T-helper 17 cell (primary cell): ENCODE measurements around the gene SLC10A3. TPM values are rescaled to one million over a fixed set of nuclear protein-coding genes. Genes with fewer than 3 reads are reported as not detected.

ENCODE experiments used
- ATAC-seq: fragments of 150-1000 bp; cut with Tn5 transposase; 2 replicates; pipeline ENCODE4 v1.10.0; 2021; ENCODE audit warnings: mild to moderate bottlenecking, moderate library complexity
- DNase-seq, 3 donors: peaks; one replicate each; pipeline versions ENCODE4 v3.0.0 to v3.0.0-alpha.2; 2020 to 2021
- H3K9me3 ChIP-seq: one replicate; pipeline ENCODE4 v1.7.0; 2013; ENCODE audit warnings: low read length, mild to moderate bottlenecking; ENCODE audit not compliant: control insufficient read depth, poor library complexity, severe bottlenecking
- H3K27ac Mint-ChIP-seq: one replicate; pipeline ENCODE4 v1.8.0; 2022; ENCODE audit warnings: mild to moderate bottlenecking, moderate library complexity, mixed read lengths
- H3K27me3 Mint-ChIP-seq: one replicate; pipeline ENCODE4 v1.8.0; 2022; ENCODE audit warnings: mixed read lengths
- H3K36me3 Mint-ChIP-seq: one replicate; pipeline ENCODE4 v1.8.0; 2022; ENCODE audit warnings: low read depth, mixed read lengths
- H3K4me1 Mint-ChIP-seq: one replicate; pipeline ENCODE4 v1.8.0; 2022; ENCODE audit warnings: mild to moderate bottlenecking, mixed read lengths
- H3K4me3 Mint-ChIP-seq: one replicate; pipeline ENCODE4 v1.8.0; 2022; ENCODE audit warnings: mild to moderate bottlenecking, moderate library complexity, mixed read lengths
- total RNA-seq, 4 donors: library from RNA in 2 of 4; stranded (reverse) in 2 of 4; gene quantifications; one replicate each; pipeline ENCODE4 v1.2.3 and lab custom pipeline; 2022 to 2026

SLC10A3 gene
- total RNA-seq, 2 donors from 2014 or later = 23.9 to 29.5 TPM

DNA sequence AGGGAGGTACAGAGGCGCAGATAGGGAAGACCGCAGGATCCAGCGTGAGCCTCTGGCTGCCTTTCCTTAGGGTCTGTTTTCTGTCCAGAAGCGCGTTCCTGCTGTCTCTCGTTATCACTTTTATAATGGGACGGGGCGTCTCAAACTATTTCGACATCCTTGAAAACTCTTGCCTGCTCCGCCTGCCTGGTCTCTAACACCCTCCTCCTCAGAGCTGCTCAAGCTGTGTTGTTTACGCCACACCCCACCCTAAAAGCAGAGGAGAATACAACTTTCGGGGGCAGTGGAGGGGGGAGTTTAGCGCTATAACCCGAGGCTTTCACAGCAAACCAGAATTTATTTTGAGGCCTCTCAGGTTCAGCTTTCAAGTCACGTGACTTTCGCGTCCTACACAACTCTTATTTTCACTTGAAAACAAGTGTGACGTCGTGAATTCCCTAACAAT lies 26.2 kb upstream of the SLC10A3 start:
- peak; percentile 22 for ATAC-seq
- Mint-ChIP-seq H3K27me3 (no peaks in the 10 kb centered on the region), H3K4me3 (peak overlapping the region; percentile 88), H3K27ac (peak overlapping the region; percentile 61), H3K4me1 (peaks cover 15% of the 10 kb centered on the region), H3K36me3 (no peaks in the 10 kb centered on the region)
- no peaks in the 10 kb centered on the region for H3K9me3 ChIP-seq
- no peak for DNase-seq

DNA sequence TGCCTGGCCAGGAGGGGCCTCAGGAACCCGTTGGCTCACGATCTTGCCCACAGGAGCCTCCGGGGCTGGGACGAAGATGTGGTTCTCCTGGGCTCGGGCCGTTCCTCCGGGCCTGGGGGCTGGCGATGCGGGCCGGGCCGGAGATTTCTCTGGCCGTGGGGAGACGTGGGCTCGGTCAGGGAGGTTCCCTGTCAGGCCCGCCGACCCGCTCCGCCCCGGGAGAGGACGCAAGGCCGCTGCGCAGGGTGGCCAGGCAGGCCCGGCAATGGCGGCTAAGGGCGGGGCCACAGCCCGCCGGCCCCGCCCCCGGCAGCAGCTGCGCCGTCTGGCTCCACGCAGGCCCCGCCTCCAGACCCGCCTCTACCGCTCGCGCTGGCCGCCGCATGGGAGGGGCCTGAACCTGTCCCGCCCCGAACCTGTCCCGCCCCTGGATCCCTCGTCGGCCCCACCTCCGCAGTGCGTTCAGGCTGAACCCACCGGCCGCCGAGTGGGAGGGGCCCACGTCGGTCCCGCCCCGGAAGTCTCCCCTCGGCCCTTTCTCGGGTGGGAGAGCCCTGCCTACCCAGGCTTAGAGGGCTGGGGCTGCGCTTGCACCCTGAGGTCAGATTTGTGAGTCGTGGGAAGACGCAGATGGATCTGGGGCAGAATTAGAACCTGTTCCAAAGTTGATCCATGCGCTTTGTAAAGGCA lies 25.7 kb upstream of the SLC10A3 start, which contains the start of gene FAM3A:
Gene FAM3A, minus strand, starts transcription at position 267 of the 690 bp plus-strand sequence. CDS start 460 bp downstream, outside the sequence.
- DNase-seq (peak; percentile 82 to 90 (median 89)), ATAC-seq (peak; percentile 97)
- peaks cover 15% of the 10 kb centered on the region for H3K4me1 Mint-ChIP-seq
- peak within 1 kb of the TSS; percentile 88 for H3K4me3 Mint-ChIP-seq
- H3K9me3 ChIP-seq = no peaks in the 10 kb centered on the region
- H3K27ac Mint-ChIP-seq = peak within 1 kb of the TSS; percentile 61
- H3K27me3 Mint-ChIP-seq = no peaks in the 10 kb centered on the region
- no peaks in the 10 kb centered on the region for H3K36me3 Mint-ChIP-seq

DNA sequence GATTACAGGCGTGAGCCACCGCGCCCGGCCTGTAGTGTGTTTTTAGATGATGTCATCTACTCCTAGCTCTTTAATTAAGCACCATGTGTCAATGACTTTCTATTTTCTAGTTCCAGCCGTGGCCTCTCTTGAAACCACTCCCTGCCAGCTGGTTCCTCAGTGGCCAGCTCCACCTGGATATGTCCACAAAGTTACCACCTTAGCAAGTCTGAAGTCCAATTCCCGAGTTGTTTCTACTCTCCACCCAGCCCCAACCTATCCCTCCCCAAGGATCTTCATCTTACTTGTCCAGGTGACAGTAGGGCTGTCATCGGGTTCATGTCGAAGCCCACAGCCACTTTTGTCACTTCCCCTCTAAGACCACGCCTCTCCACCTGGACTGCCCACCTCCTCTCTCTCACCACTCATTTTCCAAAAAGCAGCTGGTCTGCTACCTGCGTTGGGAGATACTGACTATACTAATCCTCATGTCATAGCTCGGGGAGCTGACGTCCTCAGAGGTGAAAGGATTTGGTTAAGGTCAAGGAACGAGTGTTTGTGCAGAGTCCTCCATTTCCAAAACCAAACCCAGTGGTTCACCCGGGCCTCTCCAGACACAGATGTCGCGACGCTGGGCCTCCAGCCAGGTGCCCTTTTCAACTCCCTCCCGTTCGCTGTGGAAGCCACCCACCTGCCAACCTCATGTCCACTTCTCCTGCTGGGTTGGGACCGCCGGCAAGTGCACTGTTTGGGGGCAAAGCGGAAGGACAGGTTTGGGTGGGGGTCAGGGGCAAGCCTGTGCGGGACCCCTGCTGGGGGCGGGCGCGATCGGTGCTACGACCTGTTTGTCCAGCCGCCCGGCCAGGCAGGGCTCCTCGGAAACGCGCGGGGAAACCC lies 24.9 kb upstream of the SLC10A3 start:
- ATAC-seq (no peak), DNase-seq (no peak)
- Mint-ChIP-seq H3K4me3 (peak overlapping the region; percentile 88), H3K27me3 (no peaks in the 10 kb centered on the region), H3K36me3 (no peaks in the 10 kb centered on the region), H3K27ac (peak overlapping the region; percentile 61), H3K4me1 (peaks cover 15% of the 10 kb centered on the region)
- no peaks in the 10 kb centered on the region for H3K9me3 ChIP-seq

DNA sequence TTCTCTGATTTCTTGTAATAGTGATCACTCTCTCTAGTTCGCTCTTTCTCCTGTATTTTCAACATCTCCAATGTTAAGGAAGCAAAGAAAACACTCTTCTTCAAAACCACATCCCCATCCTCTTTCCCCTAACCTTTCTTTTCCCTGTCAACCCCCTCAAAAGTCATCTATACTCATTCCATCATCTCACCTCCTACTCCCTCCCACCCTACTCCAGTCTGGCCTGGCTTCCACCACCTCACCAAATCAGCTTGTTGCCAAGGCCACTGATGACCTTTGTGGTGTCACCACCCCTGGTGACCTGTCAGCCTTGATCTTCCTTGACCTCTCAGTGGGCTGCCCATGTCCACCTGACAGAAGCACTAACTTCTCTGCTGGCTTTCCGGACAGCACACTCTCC lies 23.3 kb upstream of the SLC10A3 start:
- no peaks in the 10 kb centered on the region for H3K9me3 ChIP-seq
- ATAC-seq = no peak
- H3K27ac Mint-ChIP-seq = no peak overlapping the region
- peaks cover 2% of the 10 kb centered on the region for H3K36me3 Mint-ChIP-seq
- H3K27me3 Mint-ChIP-seq = no peaks in the 10 kb centered on the region
- H3K4me3 Mint-ChIP-seq = peak overlapping the region; percentile 75
- no peak for DNase-seq
- H3K4me1 Mint-ChIP-seq = peaks cover 17% of the 10 kb centered on the region

DNA sequence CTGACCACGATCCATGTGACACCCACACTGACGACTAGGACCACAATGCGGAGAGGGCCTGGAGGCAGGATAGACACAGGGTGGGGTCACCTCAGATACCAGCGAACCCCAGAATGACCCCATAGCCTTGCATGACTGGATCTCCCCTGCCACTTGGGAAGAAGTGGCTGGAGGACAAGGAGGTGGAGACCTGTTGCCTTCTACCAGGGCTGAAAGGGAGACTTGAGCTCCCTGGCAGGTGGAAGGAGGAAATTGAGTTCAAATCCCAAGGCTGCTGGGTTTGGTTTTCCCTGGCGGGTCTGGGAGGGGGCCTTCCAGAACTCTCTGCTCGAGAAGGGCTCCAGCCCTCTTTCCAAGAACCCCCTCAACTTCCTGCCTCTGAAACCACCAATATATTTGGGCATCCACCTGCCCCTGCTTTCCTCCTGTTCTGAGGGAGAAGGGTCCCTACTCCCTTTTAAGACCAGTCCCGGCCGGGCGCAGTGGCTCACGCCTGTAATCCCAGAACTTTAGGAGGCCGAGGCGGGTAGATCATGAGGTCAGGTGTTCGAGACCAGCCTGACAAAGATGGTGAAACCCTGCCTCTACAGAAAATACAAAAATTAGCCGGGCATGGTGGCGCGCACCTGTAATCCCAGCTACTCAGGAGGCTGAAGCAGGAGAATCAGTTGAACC lies 22.6 kb upstream of the SLC10A3 start:
- no peak overlapping the region for H3K4me3 Mint-ChIP-seq
- no peaks in the 10 kb centered on the region for H3K9me3 ChIP-seq
- peaks cover 2% of the 10 kb centered on the region for H3K36me3 Mint-ChIP-seq
- DNase-seq (no peak), ATAC-seq (no peak)
- no peak overlapping the region for H3K27ac Mint-ChIP-seq
- no peaks in the 10 kb centered on the region for H3K27me3 Mint-ChIP-seq
- H3K4me1 Mint-ChIP-seq = peaks cover 20% of the 10 kb centered on the region

DNA sequence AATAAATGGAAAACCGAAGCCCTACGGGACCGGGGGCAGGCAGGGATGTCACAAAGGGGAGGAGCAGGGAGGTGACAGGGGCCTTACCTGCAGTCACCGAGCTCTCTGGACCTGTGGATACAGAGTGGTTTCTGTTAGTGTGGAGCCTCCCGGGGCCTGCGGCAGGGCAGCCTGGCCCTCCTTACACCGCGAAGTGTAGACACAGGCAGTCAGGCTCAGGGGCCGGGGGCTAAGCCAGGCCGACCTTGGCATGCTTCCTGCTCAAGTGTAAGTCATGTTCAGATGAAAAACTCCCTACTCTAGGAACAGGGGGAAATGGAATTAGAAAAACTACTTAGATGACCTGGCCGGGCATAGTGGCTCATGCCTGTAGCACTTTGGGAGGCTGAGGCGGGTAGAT lies 21.3 kb upstream of the SLC10A3 start:
- no peak overlapping the region for H3K4me3 Mint-ChIP-seq

DNA sequence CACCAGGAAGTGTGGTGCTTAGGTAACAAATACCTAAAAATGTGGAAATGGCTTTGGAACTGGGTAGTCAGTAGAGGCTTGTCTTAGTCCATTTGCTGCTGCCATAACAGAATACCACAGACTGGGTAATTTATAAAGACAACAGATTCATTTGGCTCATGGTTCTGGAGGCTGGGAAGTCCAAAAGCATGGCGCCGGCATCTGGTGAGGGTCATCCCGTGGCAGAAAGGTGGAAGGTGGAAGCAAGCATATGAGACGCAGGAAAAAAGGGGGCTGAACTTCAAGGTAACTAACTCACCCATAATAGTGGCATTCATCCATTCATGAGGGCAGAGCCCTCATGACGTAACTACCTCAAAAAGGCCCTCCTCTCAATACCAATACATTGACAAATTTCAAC lies 19.0 kb upstream of the SLC10A3 start:
- Mint-ChIP-seq H3K4me3 (no peak overlapping the region), H3K36me3 (peaks cover 2% of the 10 kb centered on the region), H3K4me1 (peaks cover 10% of the 10 kb centered on the region), H3K27ac (no peak overlapping the region), H3K27me3 (no peaks in the 10 kb centered on the region)
- no peak for DNase-seq
- no peak for ATAC-seq
- no peaks in the 10 kb centered on the region for H3K9me3 ChIP-seq

More for the DNA sequence above, 21.3 kb upstream of the SLC10A3 start:
- Mint-ChIP-seq H3K36me3 (peaks cover 2% of the 10 kb centered on the region), H3K4me1 (peaks cover 20% of the 10 kb centered on the region), H3K27me3 (no peaks in the 10 kb centered on the region), H3K27ac (peak overlapping the region; percentile 19)
- DNase-seq (no peak), ATAC-seq (no peak)
- H3K9me3 ChIP-seq = no peaks in the 10 kb centered on the region

DNA sequence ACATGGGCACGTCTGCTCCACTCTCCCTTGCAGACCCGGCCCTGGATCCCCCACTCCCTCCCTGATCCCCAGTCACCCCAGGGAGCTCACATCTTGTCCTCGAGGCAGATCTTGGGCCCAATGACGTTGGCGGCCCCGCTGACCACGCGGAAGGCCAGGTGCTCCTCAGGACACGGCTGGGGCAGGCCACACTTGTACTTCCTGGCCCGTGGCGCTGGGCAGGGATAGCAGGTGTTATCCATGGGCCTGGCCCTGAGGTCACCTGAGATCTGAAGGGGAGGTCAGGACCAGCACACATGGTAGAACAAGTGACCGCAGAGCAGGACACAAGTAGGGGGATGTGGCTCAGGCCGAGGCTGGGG lies 17.9 kb upstream of the SLC10A3 start:
- H3K9me3 ChIP-seq = no peaks in the 10 kb centered on the region
- no peak for DNase-seq
- Mint-ChIP-seq H3K4me1 (peaks cover 5% of the 10 kb centered on the region), H3K36me3 (peaks cover 2% of the 10 kb centered on the region), H3K27ac (no peak overlapping the region), H3K4me3 (no peak overlapping the region), H3K27me3 (no peaks in the 10 kb centered on the region)
- no peak for ATAC-seq

DNA sequence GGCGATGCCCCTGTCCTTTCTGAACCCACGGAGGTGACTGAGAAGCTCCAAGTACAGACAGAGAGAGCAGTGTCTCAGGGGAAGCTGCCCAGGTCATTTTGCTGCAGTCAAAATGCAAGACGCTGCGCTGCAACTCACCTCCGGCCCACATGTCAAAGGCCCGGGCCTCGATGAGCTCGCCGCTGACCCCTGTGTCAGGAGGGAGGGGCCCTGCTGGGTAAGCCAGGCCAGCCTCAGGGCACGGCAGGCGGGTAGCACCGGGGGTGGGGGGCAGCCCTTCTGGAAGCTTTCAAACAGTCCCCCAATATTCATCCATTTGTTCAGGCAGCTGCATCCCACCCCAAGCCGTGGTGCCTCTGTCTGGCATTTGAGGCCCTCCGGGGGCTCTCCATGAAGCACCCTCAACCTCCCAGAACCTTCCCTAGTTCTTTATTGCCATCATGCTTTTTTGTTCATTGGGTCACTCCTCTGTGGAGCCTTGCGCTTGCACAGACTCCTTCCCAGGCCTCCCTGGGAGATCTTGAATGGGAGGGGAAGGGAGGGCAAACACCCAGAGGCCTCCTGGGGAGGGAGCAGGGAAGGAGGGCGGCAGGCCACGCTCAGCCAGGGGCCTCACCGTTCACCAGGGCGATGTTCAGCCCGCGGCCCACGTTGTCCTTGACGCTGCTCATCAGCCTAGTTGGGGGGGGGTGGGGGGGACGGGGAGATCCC lies 17.4 kb upstream of the SLC10A3 start:
- no peak for ATAC-seq
- Mint-ChIP-seq H3K27me3 (no peaks in the 10 kb centered on the region), H3K4me3 (no peak overlapping the region), H3K36me3 (peaks cover 2% of the 10 kb centered on the region), H3K4me1 (peaks cover 5% of the 10 kb centered on the region), H3K27ac (no peak overlapping the region)
- DNase-seq = no peak
- H3K9me3 ChIP-seq = no peaks in the 10 kb centered on the region

DNA sequence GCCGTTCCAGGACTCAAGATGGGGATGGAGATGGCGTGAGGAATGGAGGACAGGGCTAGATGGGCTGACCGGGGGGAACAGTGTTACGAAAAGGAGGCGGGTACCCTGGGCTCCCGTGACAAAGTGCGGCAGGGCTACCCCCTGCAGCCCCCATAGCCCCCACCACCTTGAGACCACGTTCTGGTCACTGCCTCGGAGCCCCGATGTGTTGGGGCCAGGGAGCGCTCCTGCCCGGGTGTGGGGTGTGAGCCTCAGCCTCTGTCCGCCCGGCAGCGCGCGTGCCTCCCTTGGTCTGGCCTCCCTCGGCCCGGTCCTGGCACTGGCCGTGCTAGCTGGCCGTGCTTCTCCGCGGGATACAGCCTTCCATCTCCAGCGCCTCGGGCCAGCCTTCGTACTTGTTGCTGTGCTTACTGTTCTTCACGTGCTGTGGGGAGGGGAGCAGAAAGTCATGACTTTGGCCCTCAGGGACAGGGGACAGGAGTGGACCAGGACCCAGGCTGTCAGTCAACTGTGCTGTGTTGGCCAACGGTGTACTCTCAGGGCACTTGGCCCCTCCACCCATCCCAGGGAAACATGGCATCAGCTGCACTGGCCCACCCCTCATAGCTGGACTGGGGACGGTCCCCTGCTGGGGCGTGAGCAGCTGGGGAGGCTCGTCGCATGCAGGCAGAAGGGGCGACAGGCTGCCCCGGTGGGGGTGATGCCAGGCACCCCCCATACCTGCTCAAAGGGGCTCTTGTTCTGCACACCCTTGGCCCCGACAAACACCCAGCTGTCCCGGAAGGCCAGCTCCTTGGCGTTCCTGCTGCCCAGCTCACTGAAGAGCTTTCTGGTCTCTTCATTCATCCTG lies 16.3 kb upstream of the SLC10A3 start:
- H3K4me3 Mint-ChIP-seq = no peak overlapping the region
- ATAC-seq (no peak), DNase-seq (no peak)
- no peak overlapping the region for H3K27ac Mint-ChIP-seq
- H3K9me3 ChIP-seq = no peaks in the 10 kb centered on the region
- H3K27me3 Mint-ChIP-seq = no peaks in the 10 kb centered on the region
- peaks cover 2% of the 10 kb centered on the region for H3K36me3 Mint-ChIP-seq
- peaks cover 5% of the 10 kb centered on the region for H3K4me1 Mint-ChIP-seq

DNA sequence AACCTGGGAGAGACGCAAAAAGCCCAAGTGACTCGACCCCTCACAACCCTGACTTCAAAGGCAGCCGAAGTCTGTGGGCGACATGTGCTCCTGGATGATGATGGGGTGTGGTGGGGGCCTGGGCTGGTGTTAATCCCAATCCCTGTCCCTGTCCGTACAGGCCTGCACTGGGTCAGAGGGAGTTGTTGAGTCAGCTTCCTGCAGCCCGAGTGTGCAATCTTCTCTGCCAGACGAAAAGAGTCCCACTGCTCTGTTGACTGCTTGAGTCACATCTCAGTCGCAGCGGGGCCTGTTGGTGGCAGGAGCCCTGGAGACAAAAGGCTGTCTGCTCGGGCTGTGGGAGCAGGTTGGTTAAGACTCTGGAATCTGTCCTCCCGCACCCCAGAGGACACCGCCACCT lies 15.3 kb upstream of the SLC10A3 start:
- H3K9me3 ChIP-seq = no peaks in the 10 kb centered on the region
- H3K4me1 Mint-ChIP-seq = peaks cover 5% of the 10 kb centered on the region
- no peak overlapping the region for H3K27ac Mint-ChIP-seq
- no peak for DNase-seq
- no peak for ATAC-seq
- H3K36me3 Mint-ChIP-seq = peaks cover 2% of the 10 kb centered on the region
- H3K4me3 Mint-ChIP-seq = no peak overlapping the region
- H3K27me3 Mint-ChIP-seq = no peaks in the 10 kb centered on the region

DNA sequence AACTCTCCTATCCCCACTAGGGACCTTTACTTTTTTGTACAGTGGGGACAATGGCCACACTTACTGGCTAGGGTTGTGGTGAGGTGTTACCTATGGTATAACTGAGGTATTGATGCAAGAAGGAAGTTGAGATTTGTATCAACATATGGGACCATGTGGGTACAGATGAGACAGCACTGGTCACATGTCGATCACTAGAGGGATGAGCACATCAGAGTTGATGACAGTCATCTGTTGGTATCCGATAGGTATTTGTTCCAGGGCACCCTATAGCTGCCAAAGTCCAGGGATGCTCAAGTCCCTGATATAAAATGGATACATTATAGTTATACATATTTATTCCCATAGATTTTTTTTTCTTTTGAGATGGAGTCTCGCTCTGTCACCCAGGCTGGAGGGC lies 12.6 kb upstream of the SLC10A3 start:
- Mint-ChIP-seq H3K4me1 (no peaks in the 10 kb centered on the region), H3K27me3 (no peaks in the 10 kb centered on the region), H3K27ac (no peak overlapping the region), H3K4me3 (no peak overlapping the region), H3K36me3 (no peaks in the 10 kb centered on the region)
- ATAC-seq = no peak
- DNase-seq = no peak
- no peaks in the 10 kb centered on the region for H3K9me3 ChIP-seq
